ENCODE measurements around the gene FIG4.
"Not testable (repeated sequence)": the region's sequence is repeated elsewhere in the genome, so short reads cannot be mapped to it uniquely, and the experiment has no call there.

Gene FIG4

DNA sequence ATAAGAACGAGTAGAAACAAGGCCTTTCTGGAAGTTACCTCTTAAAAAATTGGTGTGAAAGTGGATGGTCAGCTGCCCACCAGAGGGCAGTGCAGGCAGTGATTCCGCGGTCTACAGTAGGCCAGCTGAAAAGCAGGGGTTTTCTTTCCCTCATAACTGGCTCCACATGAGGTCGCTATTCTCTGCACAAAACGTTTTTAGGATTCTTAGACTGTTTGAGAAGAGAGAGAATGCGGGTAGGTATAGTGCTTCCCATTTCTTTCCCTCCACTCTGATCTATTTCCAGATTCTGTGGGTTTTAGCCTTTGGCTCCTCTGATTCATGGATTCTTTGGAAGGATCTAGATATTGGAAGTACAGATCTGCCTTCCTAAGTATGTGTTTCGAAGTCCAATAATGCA is 14.2 kb downstream of the FIG4 start:
- peak; percentile 84 for DNase-seq

DNA sequence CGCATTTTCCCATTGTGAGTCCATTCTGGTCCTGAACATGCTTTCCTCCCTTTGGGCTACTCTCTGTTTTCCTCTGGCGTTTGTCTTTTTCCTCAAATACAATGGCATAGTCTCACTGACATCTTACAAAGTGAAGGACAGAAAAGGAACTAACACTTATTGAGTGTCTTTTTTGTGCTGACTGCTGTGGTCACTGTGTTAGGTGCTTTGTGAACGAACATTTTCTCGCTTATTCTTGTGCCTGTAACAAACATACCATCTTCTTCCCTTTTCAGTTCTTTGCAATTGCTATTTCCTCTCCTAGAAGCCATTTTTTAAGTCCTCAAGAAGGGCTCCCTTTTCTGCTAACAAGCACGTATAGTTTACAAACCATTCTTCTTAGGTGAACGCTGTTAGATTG is 15.4 kb downstream of the FIG4 start:
- no peak for DNase-seq

DNA sequence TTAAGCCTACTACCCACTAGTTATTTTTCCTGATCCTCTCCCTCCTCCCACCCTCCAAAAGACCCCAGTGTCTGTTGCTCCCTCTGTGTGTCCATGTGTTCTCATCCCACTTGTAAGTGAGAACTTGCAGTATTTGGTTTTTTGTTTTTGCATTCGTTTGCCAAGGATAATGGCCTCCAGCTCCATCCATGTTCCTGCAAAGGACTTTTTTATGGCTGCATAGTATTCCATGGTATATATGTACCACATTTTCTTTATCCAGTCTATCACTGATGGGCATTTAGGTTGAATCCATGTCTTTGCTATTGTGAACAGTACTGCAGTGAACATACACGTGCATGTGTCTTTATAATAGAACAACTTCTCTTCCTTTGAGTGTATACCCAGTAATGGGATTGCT is 17.0 kb downstream of the FIG4 start:
- not testable (repeated sequence) for DNase-seq

DNA sequence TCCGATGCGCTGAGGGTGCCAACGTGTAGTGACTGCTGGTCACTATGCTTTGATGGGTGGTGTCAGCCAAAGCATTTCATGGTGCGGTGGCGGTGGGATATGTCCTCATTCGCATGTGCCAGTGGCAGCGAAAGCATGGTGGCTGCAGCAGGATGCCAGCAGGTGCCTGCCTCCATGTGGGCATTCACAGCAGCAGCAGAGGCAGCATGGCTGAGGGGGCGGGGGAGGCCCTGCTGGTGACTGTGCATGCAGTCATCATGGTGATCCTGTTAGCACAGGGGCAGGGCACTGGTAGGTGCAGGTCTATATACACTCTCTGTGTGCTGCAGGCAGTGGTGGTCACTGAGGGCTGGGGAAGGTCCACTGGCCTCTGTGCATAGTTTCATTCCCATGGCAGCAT is 22.0 kb downstream of the FIG4 start:
- no peak for DNase-seq

DNA sequence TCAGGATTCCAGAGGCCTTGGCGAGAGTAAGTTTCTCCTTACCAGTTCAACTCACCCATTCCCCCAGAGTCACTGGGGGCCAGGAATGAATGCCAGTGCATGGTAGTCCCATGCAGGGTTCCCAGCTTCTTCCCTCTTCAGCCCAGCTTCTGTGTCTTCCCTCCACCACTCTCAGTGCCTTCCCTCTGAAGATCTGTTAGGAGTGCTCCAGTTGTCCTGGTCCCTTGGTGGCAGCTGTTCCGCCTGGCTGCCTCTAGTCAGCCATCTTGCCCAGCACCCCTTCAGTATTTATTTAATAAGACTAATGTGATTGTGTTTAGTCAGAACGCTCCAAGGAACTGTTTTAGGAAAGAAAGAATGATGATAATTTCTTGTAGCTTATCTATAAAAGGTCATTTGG is 23.1 kb downstream of the FIG4 start:
- no peak for DNase-seq

DNA sequence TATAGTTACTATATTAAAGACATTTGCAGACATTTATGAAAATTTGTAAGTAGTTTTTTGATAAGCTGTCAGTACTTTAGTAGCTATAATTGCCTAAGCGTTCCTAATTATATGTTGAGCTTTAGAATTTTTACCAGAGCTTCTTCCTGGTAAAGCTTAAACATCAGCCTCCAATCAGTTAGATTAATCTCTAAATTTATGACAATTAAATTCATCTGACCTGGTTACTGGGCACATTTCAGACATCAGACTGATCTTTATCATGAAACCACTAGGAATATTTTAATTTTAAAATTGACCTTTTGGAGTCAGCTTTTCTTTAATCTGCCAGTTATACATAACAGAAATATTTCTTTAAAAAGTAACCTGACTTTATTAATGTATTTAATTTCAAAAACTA is 23.5 kb downstream of the FIG4 start:
- no peak for DNase-seq

DNA sequence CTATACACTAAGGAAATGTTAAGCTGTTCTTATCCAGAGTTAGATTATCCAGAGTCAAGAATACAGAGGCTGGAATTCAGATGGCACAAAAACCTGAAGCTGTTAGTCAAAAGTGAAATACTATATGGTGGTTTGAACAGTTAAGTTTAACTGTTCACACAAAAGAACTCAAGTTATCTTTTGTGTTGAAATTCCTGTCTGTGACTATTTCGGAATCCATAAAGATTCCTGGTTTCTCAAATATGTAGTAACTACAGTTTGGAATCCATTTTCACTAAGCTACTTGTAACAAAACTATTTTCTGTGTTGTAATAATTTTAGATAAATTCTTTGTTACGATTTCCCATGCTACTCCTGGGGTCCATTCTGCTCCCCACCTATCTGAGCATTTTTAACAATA is 24.5 kb downstream of the FIG4 start:
- no peak for DNase-seq

DNA sequence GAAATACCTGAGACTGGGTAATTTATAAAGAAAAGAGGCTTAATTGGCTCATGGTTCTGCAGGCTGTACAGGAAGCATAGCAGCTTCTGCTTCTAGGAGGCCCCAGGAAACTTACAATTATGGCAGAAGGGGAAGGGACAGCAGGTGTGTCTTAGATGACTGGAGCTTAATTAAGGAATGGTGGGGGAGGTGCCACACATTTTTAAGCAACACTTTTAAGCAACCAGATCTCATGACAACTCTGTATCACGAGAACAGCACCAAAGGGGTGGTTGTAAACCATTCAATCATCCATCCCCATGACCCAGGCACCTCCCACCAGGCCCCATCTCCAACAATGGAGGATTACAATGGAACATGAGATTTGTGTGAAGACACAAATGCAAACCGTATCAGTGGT is 26.9 kb downstream of the FIG4 start:
- DNase-seq, result no peak

DNA sequence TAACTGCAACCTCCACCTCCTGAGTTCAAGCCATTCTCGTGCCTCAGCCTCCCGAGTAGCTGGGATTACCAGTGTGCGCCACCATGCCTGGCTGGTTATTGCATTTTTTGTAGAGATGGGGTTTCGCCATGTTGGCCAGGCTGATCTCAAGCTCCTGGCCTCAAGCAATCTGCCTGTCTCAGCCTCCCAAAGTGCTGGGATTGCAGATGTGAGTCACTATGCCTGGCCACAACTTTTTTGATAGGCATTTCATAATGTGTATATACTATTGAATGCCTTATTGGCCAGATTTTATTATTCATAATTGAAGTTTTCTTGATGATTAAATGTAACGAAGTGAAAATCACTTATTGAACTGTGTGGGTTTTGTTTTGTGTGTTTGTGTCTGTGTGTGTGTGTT is 27.9 kb downstream of the FIG4 start:
- no peak for DNase-seq

DNA sequence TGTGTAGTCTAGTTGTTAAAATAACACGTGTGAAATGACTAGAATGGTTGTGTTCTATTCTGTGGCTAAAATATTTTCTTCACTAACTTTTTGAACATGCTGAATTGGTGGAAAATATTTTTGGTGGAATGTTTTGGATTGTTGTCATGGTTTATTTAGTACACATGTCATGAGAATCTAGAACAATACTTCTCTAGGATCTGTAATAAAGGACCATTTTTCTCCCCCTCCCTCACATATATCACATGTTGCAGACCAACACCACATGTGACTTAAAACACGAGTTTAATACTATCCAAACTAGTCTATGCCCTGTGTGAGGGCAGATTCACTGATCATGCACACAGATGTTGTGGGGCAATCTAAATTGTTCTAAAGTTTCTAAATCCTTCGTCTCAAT is 29.2 kb downstream of the FIG4 start:
- DNase-seq, result no peak

DNA sequence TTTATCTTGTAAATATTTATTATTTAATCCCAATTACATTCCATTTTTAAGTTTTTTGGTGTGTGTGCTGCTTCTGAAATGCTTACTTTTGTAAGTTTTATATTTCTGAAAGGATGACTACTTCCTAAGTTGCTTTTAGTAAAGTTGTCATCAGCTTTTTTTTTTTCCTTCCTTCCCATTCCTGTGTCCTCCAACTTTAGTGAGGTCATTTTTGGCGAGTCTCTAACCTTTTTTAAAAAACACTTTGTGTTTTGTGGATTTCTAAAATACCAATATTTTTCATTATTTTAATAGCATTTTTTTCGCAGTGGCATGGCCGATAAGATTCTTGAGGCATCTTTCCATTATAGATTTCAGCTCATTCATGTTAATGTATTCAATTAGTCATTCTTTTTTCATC is 30.9 kb downstream of the FIG4 start:
- DNase-seq, result no peak

DNA sequence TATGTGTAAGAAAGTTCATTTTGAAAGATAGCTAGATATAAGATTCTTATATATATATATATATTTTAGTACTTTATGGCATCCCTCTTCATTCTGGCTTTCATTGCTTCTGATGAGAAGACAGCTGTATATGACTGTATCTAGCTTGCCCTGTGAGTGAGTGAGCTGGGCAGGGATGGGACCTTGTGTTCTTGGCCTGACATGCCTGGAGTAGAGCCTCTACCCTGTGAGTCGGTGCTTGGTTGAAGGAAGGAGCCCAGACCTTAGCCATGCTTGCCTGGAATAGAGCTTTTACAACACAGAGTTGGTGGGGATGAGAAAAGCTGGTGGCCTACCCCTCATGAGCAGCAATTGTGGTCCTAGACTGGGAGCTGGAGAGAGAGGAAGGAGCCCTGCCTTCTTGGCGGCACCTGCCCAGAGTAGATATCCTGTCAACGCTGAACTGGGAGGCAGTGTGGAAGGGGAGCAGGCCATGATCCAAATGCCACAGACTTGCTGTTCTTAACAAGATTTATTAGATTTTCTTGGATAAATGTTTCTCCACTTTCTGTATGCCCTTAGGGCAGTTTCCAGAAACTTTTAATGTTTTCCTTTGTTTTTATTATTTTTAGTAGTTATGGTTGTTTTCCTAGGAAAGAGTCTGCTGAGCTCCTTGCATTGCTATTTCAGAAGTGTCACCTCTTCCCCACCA is 31.6 kb downstream of the FIG4 start:
- DNase-seq, result no peak

DNA sequence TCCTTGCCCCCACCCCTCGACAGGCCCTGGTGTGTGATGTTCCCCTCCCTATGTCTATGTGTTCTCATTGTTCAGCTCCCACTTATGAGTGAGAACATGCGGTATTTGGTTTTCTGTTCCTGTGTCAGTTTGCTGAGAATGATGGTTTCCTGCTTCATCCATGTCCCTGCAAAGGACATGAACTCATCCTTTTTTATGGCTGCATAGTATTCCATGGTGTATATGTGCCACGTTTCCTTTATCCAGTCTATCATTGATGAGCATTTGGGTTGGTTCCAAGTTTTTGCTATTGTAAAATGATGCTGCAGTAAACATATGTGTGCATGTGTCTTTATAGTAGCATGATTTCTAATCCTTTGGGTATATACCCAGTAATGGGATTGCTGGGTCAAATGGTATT is 34.2 kb downstream of the FIG4 start:
- not testable (repeated sequence) for DNase-seq

DNA sequence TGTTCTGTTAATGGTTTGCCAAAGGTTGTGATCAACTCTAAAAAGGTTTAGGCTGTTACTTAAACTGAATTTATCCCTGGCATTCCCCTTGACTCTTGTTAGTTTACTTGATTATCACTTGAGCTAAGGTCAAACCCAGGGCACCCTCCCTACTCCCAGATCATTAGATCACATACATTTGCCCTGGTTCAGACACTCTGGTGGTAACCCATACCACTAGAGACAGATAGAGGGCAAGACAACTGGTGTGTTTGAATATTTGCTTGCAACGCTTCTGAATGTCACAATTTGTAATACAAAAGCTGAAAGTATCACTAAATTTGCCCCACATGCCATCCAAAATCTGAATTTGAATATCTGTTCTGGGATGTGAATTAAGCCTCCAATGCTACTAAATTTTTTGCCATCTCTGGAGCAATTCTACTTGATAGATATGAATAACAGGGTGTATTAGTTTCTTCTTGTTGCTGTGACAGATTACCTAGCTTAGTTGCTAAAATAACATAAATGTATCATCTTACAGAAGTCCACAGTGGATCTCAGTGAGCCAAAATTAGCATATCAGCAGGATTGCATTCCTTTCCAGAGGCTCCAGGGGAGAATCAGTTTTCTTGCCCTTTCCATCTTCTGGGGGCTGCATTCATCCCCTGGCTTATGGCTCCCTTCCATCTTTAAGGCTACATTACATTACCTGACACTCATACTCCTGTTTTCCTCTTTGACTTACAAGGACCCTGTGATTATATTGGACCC is 45.4 kb downstream of the FIG4 start:
- no peak for DNase-seq

DNA sequence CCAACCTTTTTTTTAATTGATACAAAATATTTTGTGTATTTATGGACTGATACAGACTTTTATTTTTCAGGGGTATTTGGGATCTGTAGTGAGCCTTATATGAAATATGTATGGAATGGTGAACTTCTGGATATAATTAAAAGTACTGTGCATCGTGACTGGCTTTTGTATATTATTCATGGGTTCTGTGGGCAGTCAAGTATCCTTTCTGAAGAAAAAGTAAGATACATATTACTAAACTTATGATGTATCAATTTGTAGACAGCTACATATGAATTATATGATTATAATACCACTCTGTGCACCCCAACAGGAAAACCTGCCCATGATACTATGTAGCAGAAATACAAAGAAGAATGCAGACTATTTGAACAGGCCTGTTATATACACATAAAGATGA is 47.2 kb downstream of the FIG4 start:
- no peak for DNase-seq

DNA sequence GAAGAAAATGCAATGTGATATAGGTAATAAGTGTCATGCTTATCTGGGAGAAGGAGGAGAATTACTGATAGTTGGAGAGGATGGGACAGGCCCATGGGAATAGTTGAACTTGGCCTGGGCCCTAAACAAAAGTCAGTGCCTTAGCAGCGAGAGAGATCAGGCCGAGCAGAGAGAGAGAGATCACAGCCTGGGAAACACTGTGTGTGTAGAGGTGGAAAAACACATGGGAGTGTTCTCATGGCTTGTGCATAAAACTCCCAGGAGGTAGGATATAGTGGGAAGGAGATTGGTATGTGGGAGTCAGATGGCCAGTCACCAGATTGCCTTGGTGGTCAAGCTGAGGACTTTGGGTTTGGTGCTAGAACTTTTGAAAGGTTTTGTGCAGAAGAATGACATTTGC is 47.6 kb downstream of the FIG4 start:
- no peak for DNase-seq

DNA sequence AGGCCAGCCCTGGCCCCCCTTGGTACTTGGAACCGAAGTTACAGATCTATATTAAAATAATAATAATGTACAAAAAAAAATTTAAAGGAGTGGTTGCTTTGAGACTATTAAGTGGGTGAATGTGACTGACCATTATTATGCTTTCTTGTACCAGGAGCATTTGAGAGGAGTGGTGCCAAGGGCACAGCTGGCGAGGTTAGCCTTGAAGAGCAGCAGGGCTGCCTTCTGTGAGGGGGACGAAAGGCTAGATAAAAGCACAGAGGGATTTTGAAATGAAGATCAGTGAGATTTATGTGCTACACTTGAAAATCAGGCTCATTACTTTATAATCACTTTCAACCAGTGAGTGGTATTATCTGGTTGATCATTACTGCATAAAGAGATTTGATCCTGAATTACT is 48.6 kb downstream of the FIG4 start:
- no peak for DNase-seq

DNA sequence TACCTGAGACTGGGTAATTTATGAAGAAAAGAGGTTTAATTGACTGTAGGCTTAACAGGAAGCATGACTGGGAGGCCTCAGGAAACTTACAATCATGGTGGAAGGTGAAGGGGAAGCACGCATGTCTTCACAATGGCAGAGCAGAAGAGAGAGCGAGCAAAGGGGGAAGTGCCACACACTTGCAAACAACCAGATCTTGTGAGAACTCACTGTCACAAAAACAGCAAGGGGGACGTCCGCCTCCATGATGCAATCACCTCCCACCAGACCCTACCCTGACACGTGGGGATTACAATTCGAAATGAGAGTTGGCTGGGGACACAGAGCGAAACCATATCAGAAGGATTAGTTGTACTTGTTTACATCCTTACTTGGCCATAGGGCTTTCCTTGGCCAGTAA is 49.7 kb downstream of the FIG4 start:
- no peak for DNase-seq

DNA sequence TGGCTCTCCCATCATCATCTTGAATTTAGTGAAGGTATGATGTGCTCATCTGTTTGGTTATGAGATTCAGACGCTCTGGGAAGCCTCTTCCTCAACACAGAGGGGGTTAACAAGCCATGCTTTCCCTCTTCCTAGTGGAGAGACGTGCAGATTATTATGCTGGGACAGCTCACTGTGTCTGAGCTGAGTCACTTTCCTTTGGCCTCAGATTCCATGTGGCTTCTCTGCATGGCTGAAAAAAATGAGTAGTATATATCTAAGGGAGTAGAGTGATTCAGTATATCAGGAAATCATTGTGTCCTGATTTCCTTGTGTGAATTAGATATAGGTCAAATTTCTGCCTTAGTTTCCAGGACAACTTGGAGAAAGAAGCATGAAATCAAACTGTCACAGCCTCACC is 52.6 kb downstream of the FIG4 start:
- no peak for DNase-seq

DNA sequence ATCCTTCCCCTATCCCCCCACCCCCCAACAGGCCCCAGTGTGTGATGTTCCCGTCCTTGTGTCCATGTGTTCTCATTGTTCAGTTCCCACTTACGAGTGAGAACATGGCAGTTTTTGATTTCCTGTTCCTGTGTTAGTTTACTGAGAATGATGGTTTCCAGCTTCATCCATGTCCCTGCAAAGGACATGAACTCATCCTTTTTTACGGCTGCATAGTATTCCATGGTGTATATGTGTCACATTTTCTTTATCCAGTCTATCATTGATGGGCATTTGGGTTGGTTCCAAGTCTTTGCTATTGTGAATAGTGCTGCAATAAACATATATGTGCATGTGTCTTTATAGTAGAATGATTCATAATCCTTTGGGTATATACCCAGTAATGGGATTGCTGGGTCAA is 53.7 kb downstream of the FIG4 start:
- not testable (repeated sequence) for DNase-seq

DNA sequence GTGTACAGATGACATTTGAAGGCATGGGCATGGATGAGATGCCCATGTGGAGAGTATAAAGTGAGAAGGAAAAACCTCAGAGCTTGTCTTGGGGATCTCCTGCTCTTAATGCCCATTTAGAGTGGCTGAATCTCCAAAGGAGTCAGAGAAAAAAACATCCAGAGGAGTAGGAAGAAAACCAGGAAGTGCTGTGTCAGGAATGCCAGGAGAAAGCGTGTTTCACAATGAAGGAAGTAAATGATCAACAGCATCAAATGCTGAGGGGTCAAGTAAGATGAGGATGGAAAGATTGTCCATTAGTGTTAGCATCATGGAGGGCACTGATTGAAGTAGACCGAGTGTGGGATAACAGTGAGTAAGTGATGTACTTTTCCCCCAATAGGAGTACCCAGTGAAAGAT is 56.1 kb downstream of the FIG4 start:
- DNase-seq, result no peak

DNA sequence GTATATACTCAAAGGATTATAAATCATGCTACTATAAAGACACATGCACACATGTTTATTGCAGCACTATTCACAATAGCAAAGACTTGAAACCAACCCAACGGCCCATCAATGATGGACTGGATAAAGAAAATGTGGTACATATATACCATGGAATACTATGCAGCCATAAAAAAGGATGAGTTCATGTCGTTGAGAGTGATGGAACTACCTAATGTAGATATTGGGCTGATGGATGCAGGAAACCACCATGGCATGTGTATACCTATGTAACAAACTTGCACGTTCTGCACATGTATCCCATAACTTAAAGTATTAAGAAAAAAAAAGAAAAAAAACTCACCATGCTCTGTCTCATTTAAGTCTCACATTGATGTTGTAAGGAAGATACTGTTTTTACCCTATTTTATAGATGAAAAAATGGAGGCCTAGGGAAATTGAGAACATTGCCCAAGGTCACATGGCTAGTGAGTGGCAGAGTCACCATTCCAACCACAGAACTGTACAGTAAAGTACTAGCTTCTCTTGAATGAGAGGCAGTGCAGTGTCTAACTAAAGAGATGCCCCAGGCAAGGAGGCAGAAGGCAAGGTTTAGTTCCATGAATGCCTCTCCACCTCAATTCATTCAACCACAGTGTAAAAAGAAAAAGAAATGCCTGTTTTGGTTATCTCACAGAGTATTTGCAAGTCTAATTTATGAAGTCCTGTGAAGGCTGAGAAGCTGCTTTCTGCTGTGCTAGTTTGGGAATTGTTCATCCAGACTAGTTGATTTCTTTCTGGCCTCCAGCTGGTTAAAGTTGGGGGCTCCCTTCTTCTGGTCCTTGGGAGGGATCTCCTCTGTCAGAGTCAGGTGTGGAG is 68.2 kb downstream of the FIG4 start:
- DNase-seq, result no peak

DNA sequence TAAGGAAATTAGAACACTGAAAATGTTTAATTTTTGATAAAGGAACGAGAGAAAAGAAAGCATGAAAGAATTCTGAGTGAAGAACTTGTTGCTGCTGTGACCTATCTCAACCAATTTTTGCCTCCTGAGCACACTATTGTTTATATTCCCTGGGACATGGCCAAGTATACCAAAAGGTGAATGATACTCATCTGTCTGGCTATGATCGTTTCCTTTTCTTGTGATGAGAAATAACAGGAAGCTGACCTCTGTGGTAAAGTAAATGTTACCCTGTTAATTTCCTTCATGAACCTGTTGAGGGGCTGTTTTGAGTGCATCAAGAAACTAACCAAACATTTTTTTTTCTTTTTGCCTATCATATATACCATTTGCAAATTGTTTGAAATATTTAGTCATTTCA is 69.1 kb downstream of the FIG4 start:
- no peak for DNase-seq

DNA sequence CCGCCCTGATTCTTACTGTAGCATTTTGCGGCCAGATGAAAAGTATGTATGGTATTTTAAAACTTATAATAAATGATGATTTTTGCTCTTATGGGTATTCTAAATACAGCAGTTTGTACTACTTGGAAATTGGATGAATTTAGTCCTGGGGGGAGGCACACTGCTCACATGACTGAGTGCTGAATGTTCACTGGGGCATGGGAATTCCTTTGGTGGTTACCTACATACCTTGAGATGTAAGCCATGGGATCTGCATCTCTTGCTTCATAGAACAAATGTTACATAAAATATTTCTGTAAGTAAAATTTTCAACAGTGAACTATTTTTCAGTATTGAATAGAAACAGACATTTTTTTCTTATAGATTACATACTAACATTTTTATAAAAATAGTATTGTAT is 71.1 kb downstream of the FIG4 start:
- no peak for DNase-seq
